ENCODE measurements around the gene ACOXL.

Gene ACOXL

DNA sequence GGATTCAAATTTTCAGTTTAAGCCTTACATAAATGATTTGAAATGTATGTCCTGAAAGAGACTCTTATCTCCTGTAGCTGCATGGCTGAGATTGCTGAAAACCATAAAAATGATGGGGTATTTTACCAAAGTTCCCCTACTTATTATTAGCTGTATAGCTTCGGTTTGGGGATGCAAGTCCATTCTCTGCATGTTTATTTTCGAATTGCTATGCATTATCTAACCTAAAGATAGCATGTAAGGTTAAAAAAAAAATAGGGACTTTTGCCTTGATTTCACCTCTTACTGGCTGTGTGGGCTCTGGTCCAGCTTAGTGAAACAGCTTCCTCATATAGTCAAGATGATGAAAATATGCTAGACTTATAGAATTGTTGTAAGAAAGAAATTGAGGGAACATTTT, 14.0 kb upstream of the ACOXL start:
- no peak for DNase-seq

- no peak for DNase-seq
These were observed 13.4 kb upstream of the ACOXL start for GRCh38 chr2:110718990-110719389.

- DNase-seq, result no peak
These were observed 11.8 kb upstream of the ACOXL start for GRCh38 chr2:110720547-110720946.

DNA sequence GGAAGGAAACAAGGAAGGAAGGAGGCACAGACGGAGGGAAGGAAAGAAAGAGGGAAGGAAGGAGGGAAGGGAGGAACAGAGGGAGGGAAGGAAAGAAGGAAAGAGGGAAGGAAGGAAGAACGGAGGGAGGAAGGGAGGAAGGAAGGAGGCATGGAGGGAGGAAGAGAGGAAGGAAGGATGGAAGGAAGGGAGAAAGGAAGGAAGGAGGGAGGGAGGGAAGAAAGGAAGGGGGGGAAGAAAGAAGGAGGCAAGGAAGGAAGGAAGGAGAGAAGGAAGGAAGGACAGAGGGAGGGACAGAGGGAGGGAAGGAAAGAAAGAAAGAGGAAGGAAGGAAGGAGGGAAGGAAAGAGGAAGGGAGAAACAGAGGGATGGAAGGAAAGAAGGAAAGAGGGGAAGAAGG, 7.6 kb upstream of the ACOXL start:
- no peak for DNase-seq

DNA sequence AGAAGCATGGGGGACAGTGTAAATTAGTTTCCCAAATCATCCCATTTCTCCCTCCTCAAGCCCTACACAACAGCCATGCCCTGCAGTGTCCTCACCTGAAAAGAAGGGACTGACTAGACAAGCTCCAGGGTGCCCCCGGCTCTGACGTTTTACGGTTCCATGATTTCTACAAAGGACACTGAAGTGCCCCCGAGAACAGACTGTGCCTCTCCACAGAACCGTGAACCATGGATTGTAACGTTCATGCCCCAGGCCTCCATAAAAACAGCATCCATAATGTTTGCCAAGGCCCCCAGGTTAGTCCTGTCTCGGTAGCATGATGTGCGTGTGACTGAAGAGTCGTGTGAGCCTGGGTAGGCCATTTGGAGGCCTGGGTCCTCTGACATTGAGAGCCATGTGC, 7.0 kb upstream of the ACOXL start:
- no peak for DNase-seq

DNA sequence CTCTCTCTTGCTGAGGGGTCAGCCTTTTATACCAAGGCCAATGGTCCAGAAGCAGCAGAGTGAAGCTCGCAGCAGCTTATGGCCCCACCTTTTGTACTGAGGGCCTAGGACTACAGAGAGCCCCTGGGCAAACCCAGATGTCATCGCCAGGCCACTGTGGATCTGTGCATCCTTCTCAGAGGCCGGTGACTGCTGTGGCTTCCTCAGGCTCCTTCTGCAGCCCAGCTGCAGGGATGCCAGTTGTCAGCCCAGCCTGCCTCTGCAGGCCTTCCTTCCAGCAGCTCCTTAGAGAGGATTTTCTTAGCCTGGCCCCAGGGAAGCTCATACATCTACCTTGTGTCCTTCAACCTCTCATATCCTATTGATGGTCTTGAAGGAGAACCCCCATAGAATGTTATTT, 6.5 kb upstream of the ACOXL start:
- DNase-seq, result no peak

DNA sequence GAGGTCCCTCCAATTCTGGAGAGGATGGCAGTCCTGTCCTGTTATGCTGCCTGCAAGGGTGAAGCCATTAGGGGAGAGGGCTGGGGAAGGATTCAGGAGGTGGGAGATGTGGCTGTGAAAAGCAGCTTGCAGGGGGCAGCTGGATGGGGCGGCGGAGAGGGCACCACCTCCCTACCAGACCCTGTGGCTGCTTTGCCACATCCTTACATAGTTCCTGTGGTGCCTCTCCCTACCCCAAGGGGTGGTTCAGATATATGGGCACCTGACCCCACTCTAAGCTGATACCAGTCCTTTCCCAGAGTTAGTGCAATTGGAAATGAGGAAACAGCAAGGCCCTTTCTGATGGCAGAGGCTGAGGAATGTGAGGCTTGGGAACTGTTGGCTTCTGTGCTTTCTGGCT, 6.1 kb upstream of the ACOXL start:
- no peak for DNase-seq

- no peak for DNase-seq
These were observed 4.5 kb upstream of the ACOXL start for GRCh38 chr2:110727923-110728322.

GRCh38 chr2:110729106-110729505, 3.3 kb upstream of the ACOXL start:
- DNase-seq, result no peak

GRCh38 chr2:110731064-110731463, 1.3 kb upstream of the ACOXL start:
- no peak for DNase-seq

GRCh38 chr2:110735366-110735765, 3.0 kb downstream of the ACOXL start:
- DNase-seq, result no peak

GRCh38 chr2:110737783-110738182, 5.4 kb downstream of the ACOXL start:
- no peak for DNase-seq

DNA sequence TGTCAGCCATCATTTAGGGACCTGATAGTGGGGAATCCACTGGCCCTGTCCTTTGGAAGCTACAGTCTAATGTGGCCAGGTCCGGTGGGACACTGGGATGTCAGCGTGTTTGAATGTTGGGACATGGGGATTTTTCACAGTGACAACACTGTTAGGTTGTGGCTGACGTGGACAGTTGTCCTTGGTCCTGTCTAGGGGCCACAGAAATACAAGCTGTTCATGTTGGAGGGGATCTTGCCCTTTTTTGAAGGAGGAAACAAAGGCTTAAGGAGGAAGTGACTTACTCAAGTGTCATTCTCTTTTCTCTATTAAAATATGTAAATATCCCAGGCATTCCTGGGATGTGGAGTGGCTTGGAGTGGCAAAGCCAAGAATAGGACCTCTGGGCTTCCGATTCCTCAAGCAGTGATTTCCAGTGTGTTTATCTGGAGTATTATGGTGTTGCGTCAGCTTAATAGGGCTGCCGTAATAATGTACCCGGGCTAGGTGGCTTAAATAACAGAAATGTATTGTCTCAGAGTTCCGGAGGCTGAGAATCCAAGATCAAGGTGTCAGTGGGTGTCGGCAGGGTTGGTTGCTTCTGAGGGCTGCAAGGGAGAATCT, 8.5 kb downstream of the ACOXL start:
- no peak for DNase-seq

DNA sequence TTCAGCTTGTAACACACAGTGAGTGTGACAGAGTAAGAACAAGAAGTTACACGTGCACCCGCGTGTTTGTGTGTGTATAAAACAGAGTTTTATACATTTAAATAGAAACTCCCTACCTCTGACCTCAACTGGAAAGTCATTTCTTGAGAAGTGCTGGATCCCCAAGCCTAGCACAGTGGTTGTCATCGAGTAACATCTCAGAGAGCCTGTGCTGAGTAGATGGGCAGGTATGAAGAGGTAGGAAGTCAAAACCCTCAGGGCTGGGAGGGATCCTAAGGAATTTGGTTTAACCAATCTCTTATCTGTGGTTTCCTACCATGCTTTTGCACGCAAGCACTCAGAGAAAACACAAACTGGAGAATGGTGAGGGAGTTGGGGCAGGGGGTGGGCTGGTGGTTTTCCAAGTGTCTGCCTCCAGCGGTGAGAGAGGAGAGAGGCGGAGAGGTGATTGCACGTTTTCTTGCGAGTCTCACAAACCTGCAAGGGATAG, 9.2 kb downstream of the ACOXL start:
- DNase-seq, result no peak

- DNase-seq, result no peak
These were observed 10.0 kb downstream of the ACOXL start for GRCh38 chr2:110742412-110742811.

DNA sequence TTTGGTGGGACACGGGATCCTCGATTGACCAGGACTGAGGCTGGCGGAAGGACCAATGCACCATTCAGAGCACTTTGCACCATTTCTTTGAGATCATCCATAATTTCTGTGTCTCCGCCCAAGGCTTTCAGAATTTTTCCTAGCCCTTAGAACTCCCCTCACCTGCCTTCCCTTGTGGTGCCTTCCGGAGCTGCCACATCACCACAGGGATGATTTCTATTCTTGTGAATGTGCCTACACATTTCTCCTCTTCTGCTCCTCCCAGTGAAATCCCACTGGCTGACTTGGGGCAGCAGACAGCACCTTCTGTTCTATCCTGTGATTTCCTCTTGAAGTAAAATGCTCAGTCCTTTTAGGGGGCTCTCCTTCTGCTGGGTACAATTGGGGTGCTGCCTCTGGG, 11.2 kb downstream of the ACOXL start:
- no peak for DNase-seq

DNA sequence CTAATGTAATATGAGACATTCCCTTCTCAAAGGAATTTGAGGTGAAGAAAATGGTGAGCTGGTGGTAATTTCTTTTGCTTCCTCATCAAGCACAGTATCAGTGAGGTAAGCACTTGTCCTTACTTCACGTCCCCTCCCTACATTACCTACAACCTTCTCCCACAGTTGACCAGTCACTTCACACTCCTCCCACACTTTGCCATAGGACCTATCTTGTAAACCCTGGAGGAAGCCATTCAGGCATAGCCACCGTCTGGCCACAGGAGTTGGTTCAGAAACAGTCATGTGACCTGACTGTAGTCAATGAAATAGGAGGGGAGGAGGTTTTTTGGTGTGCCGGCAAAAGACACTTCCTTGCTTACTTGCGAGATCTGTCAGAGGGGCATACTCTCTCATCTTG, 12.1 kb downstream of the ACOXL start:
- DNase-seq, result no peak

DNA sequence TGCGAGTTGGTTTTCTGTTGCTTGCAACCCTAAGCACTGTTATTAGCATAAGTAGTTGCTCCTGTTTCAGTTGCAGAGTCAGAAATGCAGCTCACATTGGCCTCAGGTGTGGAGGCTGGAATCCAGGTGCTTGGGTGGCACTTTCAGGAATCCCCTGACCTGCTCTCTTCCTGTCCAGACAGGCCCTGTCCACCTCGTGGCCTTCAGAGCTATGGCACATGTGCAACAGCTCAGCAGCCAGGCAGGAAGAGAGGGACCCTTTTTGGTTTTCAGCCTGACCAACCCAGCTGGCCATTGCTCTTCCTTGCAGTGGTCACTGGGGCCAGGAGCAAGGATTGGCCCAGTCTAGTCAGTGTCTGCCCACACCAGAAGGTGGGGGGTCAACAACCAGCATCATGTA, 12.7 kb downstream of the ACOXL start:
- DNase-seq, result no peak

- DNase-seq, result no peak
These were observed 14.5 kb downstream of the ACOXL start for GRCh38 chr2:110746586-110747521.

GRCh38 chr2:110747522-110748488, 15.4 kb downstream of the ACOXL start:
- DNase-seq, result no peak

- DNase-seq, result no peak
These were observed 16.1 kb downstream of the ACOXL start for GRCh38 chr2:110748489-110748867.

DNA sequence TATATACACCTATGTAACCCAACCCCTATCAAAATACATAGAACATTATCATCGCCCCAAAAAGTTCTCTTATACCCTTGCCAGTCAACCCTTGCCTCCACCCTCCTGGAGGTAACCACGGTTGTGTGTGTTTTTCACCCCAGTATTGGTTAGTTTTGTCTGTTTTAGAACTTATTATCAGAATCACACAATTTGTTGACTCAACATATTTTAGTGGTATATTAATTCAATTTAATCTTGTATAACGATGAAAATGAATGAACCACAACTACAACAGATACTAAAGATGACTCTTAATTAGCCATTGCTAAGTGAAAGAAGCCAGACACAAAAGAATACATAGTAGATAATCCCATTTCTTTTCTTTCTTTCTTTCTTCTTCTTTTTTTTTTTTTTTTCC, 19.3 kb downstream of the ACOXL start:
- no peak for DNase-seq
